DND-41 (cell line): ENCODE results near the gene TECPR2.

Source experiments
- ATAC-seq: fragments of 200-7000 bp; cut with Tn5 transposase; 3 replicates; pipeline ENCODE4 v1.9.1; 2021; ENCODE audit warnings: low read depth; ENCODE audit not compliant: insufficient read depth
- DNase-seq: peaks from one replicate; pipeline ENCODE4 v3.0.0-alpha.2; 2020
- H2AFZ ChIP-seq: 2 replicates; pipeline ENCODE4 v1.6.0; 2012; ENCODE audit warnings: low read depth, low read length
- H3K27ac ChIP-seq: 2 replicates; pipeline ENCODE4 v1.5.1; 2012; ENCODE audit warnings: low read length, inconsistent platforms
- H3K27me3 ChIP-seq: fragments of 200-600 bp; sonication (generic); 2 replicates; pipeline ENCODE4 v1.6.0; 2012; ENCODE audit warnings: low read length, mild to moderate bottlenecking, inconsistent platforms; ENCODE audit not compliant: insufficient read depth, poor library complexity
- H3K36me3 ChIP-seq: 2 replicates; pipeline ENCODE4 v1.5.1; 2012; ENCODE audit warnings: low read length, inconsistent platforms; ENCODE audit not compliant: insufficient read depth
- H3K4me1 ChIP-seq: 2 replicates; pipeline ENCODE4 v1.5.1; 2012; ENCODE audit warnings: mild to moderate bottlenecking, low read length; ENCODE audit not compliant: insufficient read depth
- H3K4me2 ChIP-seq: 2 replicates; pipeline ENCODE4 v1.6.0; 2012; ENCODE audit warnings: mild to moderate bottlenecking, moderate library complexity, low read length, inconsistent platforms; ENCODE audit not compliant: insufficient read depth
- H3K4me3 ChIP-seq, 2 experiments: fragments of 200-600 bp in 1 of 2; shearing (Covaris generic) in 1 of 2; 2 replicates each; pipeline ENCODE4 v1.5.1; 2012 to 2016; ENCODE audit warnings: inconsistent platforms in 2 of 2, low read length in 2 of 2, mild to moderate bottlenecking in 2 of 2, low read depth in 1 of 2, moderate library complexity in 1 of 2
- H3K79me2 ChIP-seq: 2 replicates; pipeline ENCODE4 v1.6.0; 2012; ENCODE audit warnings: low read length, inconsistent platforms; ENCODE audit not compliant: insufficient read depth
- H3K9ac ChIP-seq: 2 replicates; pipeline ENCODE4 v1.6.0; 2012; ENCODE audit warnings: low read depth, mild to moderate bottlenecking, inconsistent platforms, low read length, moderate library complexity
- H3K9me3 ChIP-seq: 2 replicates; pipeline ENCODE4 v1.5.1; 2012; ENCODE audit warnings: low read length, moderate library complexity, mild to moderate bottlenecking, inconsistent platforms; ENCODE audit not compliant: insufficient read depth, severe bottlenecking
- H4K20me1 ChIP-seq: 2 replicates; pipeline ENCODE4 v1.6.0; 2012; ENCODE audit warnings: low read length; ENCODE audit not compliant: insufficient read depth
- CTCF ChIP-seq: IDR thresholded peaks from 2 replicates; pipeline ENCODE4 v1.5.1; 2012; ENCODE audit warnings: borderline replicate concordance, low read length, moderate library complexity, mild to moderate bottlenecking; ENCODE audit not compliant: poor library complexity, severe bottlenecking; ENCODE audit errors: extremely low read depth
- EZH2 ChIP-seq: IDR thresholded peaks from 3 replicates; pipeline ENCODE4 v1.6.1; 2012; ENCODE audit warnings: borderline replicate concordance, low read depth, mild to moderate bottlenecking, moderate library complexity, low read length, inconsistent platforms; ENCODE audit not compliant: severe bottlenecking

Gene TECPR2

GRCh38 chr14:102362545-102363181 is at the start of gene TECPR2, which contains the start of gene CINP:
Gene TECPR2, plus strand, starts transcription at chr14:102362941. Its CDS starts 13,781 bp downstream, at chr14:102376722.
Gene CINP, minus strand, starts transcription at chr14:102362890. Its CDS starts 39 bp downstream, at chr14:102362851.
- DNase-seq (peak; percentile 95), ATAC-seq (peak; percentile 94)
- Histone ChIP-seq H3K9ac (peak within 1 kb of the TSS; percentile 75), H3K79me2 (peaks cover 17% of the 10 kb centered on the region), H3K4me1 (peaks cover 33% of the 10 kb centered on the region), H4K20me1 (no peaks in the 10 kb centered on the region), H3K27ac (peak within 1 kb of the TSS; percentile 77), H3K9me3 (no peaks in the 10 kb centered on the region), H3K4me2 (peak within 1 kb of the TSS; percentile 93), H3K27me3 (no peaks in the 10 kb centered on the region), H3K36me3 (peaks cover 8% of the 10 kb centered on the region; the same call in 1 of the 2 replicates), H2AFZ (peak within 1 kb of the TSS; percentile 91), H3K4me3 (peak within 1 kb of the TSS; percentile 70 to 93)
- TF ChIP-seq EZH2 = no peak

GRCh38 chr14:102314242-102315011 is 48.3 kb upstream of the TECPR2 start:
- Histone ChIP-seq H3K27ac (peak overlapping the region; percentile 37), H3K79me2 (no peaks in the 10 kb centered on the region; the same call in 1 of the 2 replicates), H4K20me1 (no peaks in the 10 kb centered on the region), H3K27me3 (no peaks in the 10 kb centered on the region), H2AFZ (peak overlapping the region; percentile 85), H3K4me1 (peaks cover 51% of the 10 kb centered on the region), H3K36me3 (no peaks in the 10 kb centered on the region), H3K4me3 (peak overlapping the region; percentile 35 to 65; a peak in 3 of 4 replicates), H3K4me2 (peak overlapping the region; percentile 85), H3K9ac (peak overlapping the region; percentile 59), H3K9me3 (no peaks in the 10 kb centered on the region)
- ATAC-seq (peak; percentile 79), DNase-seq (peak; percentile 82)
- no peak for TF ChIP-seq EZH2
- TF ChIP-seq CTCF = peak; percentile 95

GRCh38 chr14:102315121-102315520 is 47.6 kb upstream of the TECPR2 start:
- Histone ChIP-seq H3K9me3 (no peaks in the 10 kb centered on the region), H3K27ac (no peak overlapping the region), H3K27me3 (no peaks in the 10 kb centered on the region), H4K20me1 (no peaks in the 10 kb centered on the region), H3K9ac (peak overlapping the region; percentile 59; the same call in 1 of the 2 replicates), H2AFZ (peak overlapping the region; percentile 45; the same call in 1 of the 2 replicates), H3K4me3 (no peak overlapping the region), H3K4me1 (peaks cover 53% of the 10 kb centered on the region), H3K79me2 (peaks cover 4% of the 10 kb centered on the region), H3K36me3 (no peaks in the 10 kb centered on the region; the same call in 1 of the 2 replicates), H3K4me2 (peak overlapping the region; percentile 85; the same call in 1 of the 2 replicates)
- DNase-seq (no peak), ATAC-seq (no peak)
- no peak for TF ChIP-seq CTCF
- no peak for TF ChIP-seq EZH2

- no peaks in the 10 kb centered on the region for H4K20me1 ChIP-seq
- peaks cover 65% of the 10 kb centered on the region for H3K4me1 ChIP-seq
- DNase-seq (no peak), ATAC-seq (no peak)
- peak overlapping the region; percentile 86 for H3K27ac ChIP-seq
- peak overlapping the region; percentile 97 for H2AFZ ChIP-seq
- peak overlapping the region; percentile 42 to 68; a peak in 3 of 4 replicates for H3K4me3 ChIP-seq
- no peaks in the 10 kb centered on the region for H3K9me3 ChIP-seq
- peaks cover 16% of the 10 kb centered on the region for H3K79me2 ChIP-seq
- H3K4me2 ChIP-seq = peak overlapping the region; percentile 76
- peak overlapping the region; percentile 61 for H3K9ac ChIP-seq
- H3K27me3 ChIP-seq = no peaks in the 10 kb centered on the region
- TF ChIP-seq CTCF (no peak), EZH2 (no peak)
- H3K36me3 ChIP-seq = no peaks in the 10 kb centered on the region; the same call in 1 of the 2 replicates
Observed at GRCh38 chr14:102316338-102316742, 46.4 kb upstream of the TECPR2 start.
